Activated T-helper 1 cell treated with anti-CD3 and anti-CD28 coated beads, Interleukin-12 subunit alpha, Interleukin-12 subunit beta, Interleukin-2, Interleukin-4 antibody, amounts not matched to agents 30 ng/mL and 10 ng/mL and 1 ng/mL, durations not matched to agents 14 hours and 24 hours and 36 hours (primary cell): ENCODE measurements around the gene KLF15. TPM values are rescaled to one million over a fixed set of nuclear protein-coding genes. Genes with fewer than 3 reads are reported as not detected.

Experiments
- DNase-seq: peaks from one replicate; pipeline ENCODE4 v3.0.0; 2021; ENCODE audit warnings: low spot score
- H3K27ac Mint-ChIP-seq: one replicate; pipeline ENCODE4 v1.8.0; 2021; ENCODE audit warnings: mild to moderate bottlenecking, mixed read lengths
- H3K27me3 Mint-ChIP-seq: one replicate; pipeline ENCODE4 v1.8.0; 2022; ENCODE audit warnings: mild to moderate bottlenecking, moderate library complexity, mixed read lengths; ENCODE audit not compliant: insufficient read depth
- H3K36me3 Mint-ChIP-seq: one replicate; pipeline ENCODE4 v1.8.0; 2021; ENCODE audit warnings: low read depth, mixed read lengths
- H3K4me1 Mint-ChIP-seq: one replicate; pipeline ENCODE4 v1.8.0; 2021; ENCODE audit warnings: low read depth, mixed read lengths
- H3K4me3 Mint-ChIP-seq: one replicate; pipeline ENCODE4 v1.8.0; 2021; ENCODE audit warnings: mild to moderate bottlenecking, moderate library complexity, mixed read lengths
- H3K9me3 Mint-ChIP-seq: one replicate; pipeline ENCODE4 v1.8.0; 2021; ENCODE audit warnings: mixed read lengths
- intact Hi-C: fragments of 100-400 bp; cut with micrococcal nuclease; formaldehyde crosslinking; loops from one replicate; pipeline ENCODE4 v1.15.1; 2024
- total RNA-seq: library from RNA; stranded (reverse); gene quantifications from 2 replicates; pipeline ENCODE4 v1.2.3, GENCODE V29; 2022

KLF15 gene
- total RNA-seq, 1 donor from 2014 or later: 0.08 TPM

GRCh38 chr3:126304704-126305103, 52.5 kb downstream of the KLF15 start:
- Mint-ChIP-seq H3K9me3 (peaks cover 11% of the 10 kb centered on the region), H3K36me3 (no peaks in the 10 kb centered on the region), H3K27ac (no peak overlapping the region), H3K27me3 (peaks cover 2% of the 10 kb centered on the region), H3K4me1 (no peaks in the 10 kb centered on the region), H3K4me3 (no peak overlapping the region)
- intact Hi-C loops: no loop called here
- DNase-seq: no peak

GRCh38 chr3:126304291-126304690, 52.9 kb downstream of the KLF15 start:
- DNase-seq: no peak
- no peaks in the 10 kb centered on the region for H3K36me3 Mint-ChIP-seq
- no peak overlapping the region for H3K4me3 Mint-ChIP-seq
- H3K27ac Mint-ChIP-seq: no peak overlapping the region
- intact Hi-C loops: no loop called here
- H3K27me3 Mint-ChIP-seq: peaks cover 2% of the 10 kb centered on the region
- H3K9me3 Mint-ChIP-seq: peaks cover 11% of the 10 kb centered on the region
- H3K4me1 Mint-ChIP-seq: no peaks in the 10 kb centered on the region

GRCh38 chr3:126303272-126303671, 53.9 kb downstream of the KLF15 start:
- DNase-seq: no peak
- peaks cover 11% of the 10 kb centered on the region for H3K9me3 Mint-ChIP-seq
- no peaks in the 10 kb centered on the region for H3K36me3 Mint-ChIP-seq
- no peak overlapping the region for H3K27ac Mint-ChIP-seq
- H3K4me1 Mint-ChIP-seq: no peaks in the 10 kb centered on the region
- H3K4me3 Mint-ChIP-seq: no peak overlapping the region
- H3K27me3 Mint-ChIP-seq: peaks cover 4% of the 10 kb centered on the region
- intact Hi-C loops: no loop called here

- H3K4me1 Mint-ChIP-seq: no peaks in the 10 kb centered on the region
- H3K9me3 Mint-ChIP-seq: peaks cover 11% of the 10 kb centered on the region
- H3K36me3 Mint-ChIP-seq: no peaks in the 10 kb centered on the region
- H3K27me3 Mint-ChIP-seq: peaks cover 4% of the 10 kb centered on the region
- no peak overlapping the region for H3K27ac Mint-ChIP-seq
- DNase-seq: no peak
- intact Hi-C loops: no loop called here
- H3K4me3 Mint-ChIP-seq: no peak overlapping the region
These were observed 56.3 kb downstream of the KLF15 start for GRCh38 chr3:126300761-126301481.

- Mint-ChIP-seq H3K27me3 (peaks cover 6% of the 10 kb centered on the region), H3K27ac (no peak overlapping the region), H3K9me3 (peaks cover 11% of the 10 kb centered on the region), H3K4me1 (no peaks in the 10 kb centered on the region), H3K4me3 (no peak overlapping the region), H3K36me3 (no peaks in the 10 kb centered on the region)
- intact Hi-C loops: no loop called here
- no peak for DNase-seq
These were observed 57.0 kb downstream of the KLF15 start for GRCh38 chr3:126300001-126300760.

GRCh38 chr3:126295407-126295939, 61.7 kb downstream of the KLF15 start:
- no peak overlapping the region for H3K4me3 Mint-ChIP-seq
- H3K27ac Mint-ChIP-seq: no peak overlapping the region
- H3K4me1 Mint-ChIP-seq: no peaks in the 10 kb centered on the region
- no peaks in the 10 kb centered on the region for H3K36me3 Mint-ChIP-seq
- no peak for DNase-seq
- peaks cover 11% of the 10 kb centered on the region for H3K27me3 Mint-ChIP-seq
- intact Hi-C loops: no loop called here
- H3K9me3 Mint-ChIP-seq: no peaks in the 10 kb centered on the region

- intact Hi-C loops: no loop called here
- Mint-ChIP-seq H3K36me3 (no peaks in the 10 kb centered on the region), H3K27ac (no peak overlapping the region), H3K9me3 (no peaks in the 10 kb centered on the region), H3K27me3 (peaks cover 20% of the 10 kb centered on the region), H3K4me1 (no peaks in the 10 kb centered on the region), H3K4me3 (no peak overlapping the region)
- no peak for DNase-seq
These were observed 62.9 kb downstream of the KLF15 start for GRCh38 chr3:126294211-126294808.

GRCh38 chr3:126293370-126294082, 63.7 kb downstream of the KLF15 start:
- H3K4me3 Mint-ChIP-seq: no peak overlapping the region
- H3K27ac Mint-ChIP-seq: no peak overlapping the region
- DNase-seq: no peak
- no peaks in the 10 kb centered on the region for H3K36me3 Mint-ChIP-seq
- H3K27me3 Mint-ChIP-seq: peaks cover 25% of the 10 kb centered on the region
- no peaks in the 10 kb centered on the region for H3K9me3 Mint-ChIP-seq
- intact Hi-C loops: no loop called here
- H3K4me1 Mint-ChIP-seq: no peaks in the 10 kb centered on the region

Other genes with a start within 250 kb of the KLF15 start
- gene ALDH1L1, start 176.8 kb downstream of the KLF15 start, total RNA-seq: not detected in 2 replicates
- gene CFAP100, start 37.5 kb upstream of the KLF15 start, total RNA-seq: not detected in 2 replicates
- gene ZXDC, start 118.5 kb upstream of the KLF15 start, total RNA-seq: 29.2 and 29.4 TPM in 2 replicates
- gene UROC1, start 160.4 kb upstream of the KLF15 start, total RNA-seq: not detected in 2 replicates
- not detected in 2 replicates for gene CHST13, start 166.7 kb upstream of the KLF15 start, total RNA-seq
- not detected in 2 replicates for gene C3orf22, start 201.5 kb upstream of the KLF15 start, total RNA-seq